ENCODE data around the gene F10.

The F10 gene

GRCh38 chr13:113171250-113172125, 48.9 kb downstream of the F10 start:
- DNase-seq (ENCODE audit: low read depth): no peak

- DNase-seq (ENCODE audit: low read depth): no peak
These were observed 49.9 kb downstream of the F10 start for GRCh38 chr13:113172419-113172926.

- peak; percentile 38 for DNase-seq (ENCODE audit: low read depth)
These were observed 53.7 kb downstream of the F10 start for GRCh38 chr13:113176280-113176679.

- DNase-seq (ENCODE audit: low read depth): no peak
These were observed 54.2 kb downstream of the F10 start for GRCh38 chr13:113176822-113177221.

- no peak for DNase-seq (ENCODE audit: low read depth)
These were observed 55.7 kb downstream of the F10 start for GRCh38 chr13:113178070-113178895.

- DNase-seq (ENCODE audit: low read depth): no peak
These were observed 56.2 kb downstream of the F10 start for GRCh38 chr13:113178896-113179167.

- DNase-seq (ENCODE audit: low read depth): no peak
These were observed 57.0 kb downstream of the F10 start for GRCh38 chr13:113179374-113180230.

GRCh38 chr13:113182046-113182445, 59.4 kb downstream of the F10 start:
- no peak for DNase-seq (ENCODE audit: low read depth)

GRCh38 chr13:113183450-113184129, 61.0 kb downstream of the F10 start:
- DNase-seq (ENCODE audit: low read depth): no peak

GRCh38 chr13:113184568-113185440, 62.2 kb downstream of the F10 start:
- no peak for DNase-seq (ENCODE audit: low read depth)

- no peak for DNase-seq (ENCODE audit: low read depth)
These were observed 63.7 kb downstream of the F10 start for GRCh38 chr13:113186061-113186900.

- no peak for DNase-seq (ENCODE audit: low read depth)
These were observed 64.7 kb downstream of the F10 start for GRCh38 chr13:113187263-113187669.

GRCh38 chr13:113187883-113188665, 65.5 kb downstream of the F10 start:
- no peak for DNase-seq (ENCODE audit: low read depth)

GRCh38 chr13:113190181-113190580, 67.6 kb downstream of the F10 start:
- DNase-seq (ENCODE audit: low read depth): no peak

GRCh38 chr13:113192279-113192678, 69.7 kb downstream of the F10 start:
- DNase-seq (ENCODE audit: low read depth): no peak

GRCh38 chr13:113192902-113193301, 70.3 kb downstream of the F10 start:
- no peak for DNase-seq (ENCODE audit: low read depth)

GRCh38 chr13:113195360-113195759, 72.8 kb downstream of the F10 start:
- no peak for DNase-seq (ENCODE audit: low read depth)

GRCh38 chr13:113196970-113197737, 74.6 kb downstream of the F10 start:
- no peak for DNase-seq (ENCODE audit: low read depth)
